CD4-positive, alpha-beta memory T cell (primary cell): ENCODE measurements around the gene FKBP11. TPM values are rescaled to one million over a fixed set of nuclear protein-coding genes. Genes with fewer than 3 reads are reported as not detected.
"Not testable (repeated sequence)": the region's sequence is repeated elsewhere in the genome, so short reads cannot be mapped to it uniquely, and the experiment has no call there.

Experiments
- CTCF ChIA-PET: fragments of 350-600 bp; sonication (Branson Sonifier 250); formaldehyde crosslinking; loops from one replicate; lab custom pipeline; 2021; ENCODE audit warnings: inconsistent platforms; ENCODE audit not compliant: partially characterized antibody; lab: Charles Lee
- POLR2A ChIA-PET: fragments of 350-600 bp; sonication (Branson Sonifier 250); formaldehyde crosslinking; loops from one replicate; lab custom pipeline; 2021; ENCODE audit not compliant: partially characterized antibody; lab: Charles Lee
- DNase-seq, 5 donors: peaks; one replicate each; pipeline versions ENCODE4 v3.0.0 to v3.0.0-alpha.2; 2020 to 2022; ENCODE audit warnings: mixed read lengths in 1 of 5
- H3K27ac ChIP-seq: one replicate; pipeline ENCODE4 v1.7.0; 2013; ENCODE audit warnings: low read depth, low read length
- H3K27me3 ChIP-seq: 2 replicates; pipeline ENCODE4 v1.7.0; 2013; ENCODE audit warnings: mild to moderate bottlenecking, low read length, moderate library complexity; ENCODE audit not compliant: insufficient read depth
- H3K36me3 ChIP-seq: 2 replicates; pipeline ENCODE4 v1.7.0; 2013; ENCODE audit warnings: mild to moderate bottlenecking, low read length, moderate library complexity; ENCODE audit not compliant: insufficient read depth
- H3K4me1 ChIP-seq: 2 replicates; pipeline ENCODE4 v1.7.0; 2013; ENCODE audit warnings: mild to moderate bottlenecking, low read length, moderate library complexity; ENCODE audit not compliant: insufficient read depth
- H3K4me3 ChIP-seq, 2 donors: one replicate each; pipeline ENCODE4 v1.7.0; 2013; ENCODE audit warnings: low read length in 2 of 2, mild to moderate bottlenecking in 1 of 2
- H3K9me3 ChIP-seq, 2 donors: one replicate each; pipeline ENCODE4 v1.7.0; 2013; ENCODE audit warnings: low read length in 2 of 2, control low read depth in 1 of 2; ENCODE audit not compliant: control insufficient read depth in 1 of 2
- H3K27ac Mint-ChIP-seq, 7 donors: one replicate each; pipeline ENCODE4 v1.8.0; 2020 to 2021; ENCODE audit warnings: mixed read lengths in 7 of 7, mild to moderate bottlenecking in 6 of 7, inconsistent platforms in 3 of 7, moderate library complexity in 3 of 7
- H3K27me3 Mint-ChIP-seq, 2 donors: one replicate each; pipeline ENCODE4 v1.8.0; 2020 to 2021; ENCODE audit warnings: mixed read lengths in 2 of 2
- H3K36me3 Mint-ChIP-seq, 2 donors: one replicate each; pipeline ENCODE4 v1.8.0; 2020 to 2021; ENCODE audit warnings: mixed read lengths in 2 of 2, inconsistent platforms in 1 of 2, mild to moderate bottlenecking in 1 of 2
- H3K4me1 Mint-ChIP-seq, 4 donors: one replicate each; pipeline ENCODE4 v1.8.0; 2020 to 2021; ENCODE audit warnings: mixed read lengths in 4 of 4, mild to moderate bottlenecking in 1 of 4
- H3K4me3 Mint-ChIP-seq, 8 donors: one replicate each; pipeline ENCODE4 v1.8.0; 2020 to 2021; ENCODE audit warnings: mixed read lengths in 8 of 8, mild to moderate bottlenecking in 7 of 8, moderate library complexity in 6 of 8, inconsistent platforms in 3 of 8
- H3K9me3 Mint-ChIP-seq, 8 donors: one replicate each; pipeline ENCODE4 v1.8.0; 2020 to 2021; ENCODE audit warnings: mixed read lengths in 8 of 8, mild to moderate bottlenecking in 5 of 8, inconsistent platforms in 3 of 8, moderate library complexity in 1 of 8
- intact Hi-C: fragments of 100-400 bp; cut with micrococcal nuclease; formaldehyde crosslinking; loops from one replicate; pipeline ENCODE4 v1.15.1; 2023
- polyA plus RNA-seq, 2 donors: library from polyadenylated mRNA; unstranded; fragments of 300-500 nt; fragmentation: Illumina TruSeq; gene quantifications; one replicate each; pipeline ENCODE4 v1.2.3, GENCODE V29; 2021
- total RNA-seq, 2 experiments: library from RNA; stranded (reverse); gene quantifications; one replicate each; pipeline ENCODE4 v1.2.3, GENCODE V29; 2021

Gene FKBP11
- total and polyA plus RNA-seq, 4 experiments from 2014 or later, result 77.7 to 238 (median 146) TPM

- peaks cover 30 to 64% (median 45%) of the 10 kb centered on the region in 4 donors for H3K4me1 Mint-ChIP-seq
- intact Hi-C loops, result no loop called here
- POLR2A ChIA-PET, result interaction anchor here (0.9 to 3.5 kb wide), 4 partner anchors 10 to 75 kb away, joined by 4 to 31 read pairs (median 6); partner anchors contain the start of genes ARF3 and DDX23
- Histone ChIP-seq H3K4me1 (peaks cover 18% of the 10 kb centered on the region), H3K36me3 (peaks cover 4% of the 10 kb centered on the region), H3K4me3 (no peak overlapping the region), H3K27ac (peak overlapping the region; percentile 40), H3K9me3 (no peaks in the 10 kb centered on the region), H3K27me3 (no peaks in the 10 kb centered on the region)
- peak overlapping the region; percentile 90 to 99 (median 96) for H3K27ac Mint-ChIP-seq
- DNase-seq, result no peak
- CTCF ChIA-PET, result interaction anchor here (0.8 to 9.9 kb wide), 7 partner anchors 8 to 74 kb away, joined by 3 to 190 read pairs (median 46); partner anchors contain the start of genes DDX23 and WNT1
- H3K27me3 Mint-ChIP-seq, result no peaks in the 10 kb centered on the region
- H3K36me3 Mint-ChIP-seq, result peaks cover 19 to 45% of the 10 kb centered on the region in 2 donors
- H3K9me3 Mint-ChIP-seq, result peaks cover 0 to 2% (median 0%) of the 10 kb centered on the region in 8 donors
- H3K4me3 Mint-ChIP-seq, result peak overlapping the region in 7 of 8 donors; percentile 32 to 83 (median 55)
Observed at GRCh38 chr12:48927261-48927660, 2.0 kb upstream of the FKBP11 start.

- Histone ChIP-seq H3K9me3 (no peaks in the 10 kb centered on the region), H3K4me3 (peak overlapping the region; percentile 20 to 97), H3K27me3 (no peaks in the 10 kb centered on the region), H3K27ac (peak overlapping the region; percentile 95), H3K36me3 (peaks cover 9% of the 10 kb centered on the region), H3K4me1 (peaks cover 34% of the 10 kb centered on the region)
- peak overlapping the region; percentile 96 to 100 (median 99) for H3K27ac Mint-ChIP-seq
- peak overlapping the region; percentile 95 to 98 (median 97) for H3K4me3 Mint-ChIP-seq
- H3K9me3 Mint-ChIP-seq, result peaks cover 0 to 2% (median 0%) of the 10 kb centered on the region in 8 donors
- ChIA-PET POLR2A (interaction anchor here (0.6 to 3.9 kb wide), 19 partner anchors 10 to 206 kb away, joined by 3 to 70 read pairs (median 8); partner anchors contain the start of genes ARF3, DDX23, RND1 and TUBA1B), CTCF (interaction anchor here (0.6 to 9.6 kb wide), 22 partner anchors 10 to 79 kb away, joined by 3 to 190 read pairs (median 4); partner anchors contain the start of genes DDX23, RND1 and WNT1)
- intact Hi-C loops, result loop anchor here (1.0 to 2.0 kb wide), 7 partner anchors 12 to 94 kb away; partner anchors contain the start of genes ARF3, PRKAG1 and WNT1
- DNase-seq, result peak; percentile 79 to 85 (median 81)
- H3K4me1 Mint-ChIP-seq, result peaks cover 36 to 66% (median 52%) of the 10 kb centered on the region in 4 donors
- no peaks in the 10 kb centered on the region for H3K27me3 Mint-ChIP-seq
- peaks cover 24 to 50% of the 10 kb centered on the region in 2 donors for H3K36me3 Mint-ChIP-seq
Observed at GRCh38 chr12:48924617-48925303, 532 bp downstream of the FKBP11 start.

GRCh38 chr12:48923117-48923516, 2.2 kb downstream of the FKBP11 start:
- Histone ChIP-seq H3K4me3 (no peak overlapping the region), H3K4me1 (peaks cover 50% of the 10 kb centered on the region), H3K9me3 (no peaks in the 10 kb centered on the region), H3K27me3 (no peaks in the 10 kb centered on the region), H3K36me3 (peaks cover 9% of the 10 kb centered on the region), H3K27ac (peak overlapping the region; percentile 95)
- ChIA-PET CTCF (interaction anchor here (1.0 to 9.6 kb wide), 12 partner anchors 9 to 120 kb away, joined by 3 to 190 read pairs (median 5); partner anchors contain the start of genes ARF3, DDX23 and WNT1), POLR2A (interaction anchor here (0.6 to 3.9 kb wide), 9 partner anchors 9 to 70 kb away, joined by 3 to 70 read pairs (median 4); partner anchors contain the start of genes DDX23 and WNT1)
- Mint-ChIP-seq H3K36me3 (peaks cover 25 to 51% of the 10 kb centered on the region in 2 donors), H3K4me3 (peak overlapping the region in 6 of 8 donors; percentile 2 to 98 (median 96)), H3K27me3 (no peaks in the 10 kb centered on the region), H3K27ac (peak overlapping the region; percentile 59 to 100 (median 96)), H3K9me3 (peaks cover 0 to 2% (median 0%) of the 10 kb centered on the region in 8 donors), H3K4me1 (peaks cover 37 to 72% (median 54%) of the 10 kb centered on the region in 4 donors)
- DNase-seq, result no peak
- intact Hi-C loops, result no loop called here

GRCh38 chr12:48917857-48918537, 7.3 kb downstream of the FKBP11 start:
- peaks cover 27 to 54% (median 39%) of the 10 kb centered on the region in 4 donors for H3K4me1 Mint-ChIP-seq
- H3K27me3 ChIP-seq, result no peaks in the 10 kb centered on the region
- peak overlapping the region; percentile 91 to 99 (median 94) for H3K4me3 Mint-ChIP-seq
- H3K27me3 Mint-ChIP-seq, result no peaks in the 10 kb centered on the region
- peak overlapping the region; percentile 65 for H3K27ac ChIP-seq
- CTCF ChIA-PET, result interaction anchor here (0.6 to 2.1 kb wide), 12 partner anchors 9 to 79 kb away, joined by 3 to 20 read pairs (median 6); partner anchors contain the start of gene DDX23
- peak overlapping the region; percentile 44 to 72 for H3K4me3 ChIP-seq
- no peaks in the 10 kb centered on the region for H3K9me3 ChIP-seq
- H3K36me3 ChIP-seq, result peaks cover 9% of the 10 kb centered on the region
- intact Hi-C loops, result loop anchor here (2.0 kb wide), 1 partner anchor 19 kb away; no protein-coding TSS in a partner anchor
- peaks cover 29 to 32% of the 10 kb centered on the region in 2 donors for H3K36me3 Mint-ChIP-seq
- peaks cover 50% of the 10 kb centered on the region for H3K4me1 ChIP-seq
- H3K27ac Mint-ChIP-seq, result peak overlapping the region; percentile 72 to 97 (median 94)
- POLR2A ChIA-PET, result interaction anchor here (0.6 to 2.3 kb wide), 13 partner anchors 8 to 79 kb away, joined by 3 to 20 read pairs (median 4); partner anchors contain the start of genes ARF3, DDX23, RND1 and WNT1
- peak; percentile 55 to 66 (median 61) for DNase-seq
- H3K9me3 Mint-ChIP-seq, result peaks cover 0 to 3% (median 0%) of the 10 kb centered on the region in 8 donors

GRCh38 chr12:48910196-48910595, 15.1 kb downstream of the FKBP11 start:
- no peak for DNase-seq
- H3K4me1 ChIP-seq, result no peaks in the 10 kb centered on the region
- H3K27me3 ChIP-seq, result no peaks in the 10 kb centered on the region
- Mint-ChIP-seq H3K4me3 (no peak overlapping the region), H3K27me3 (peaks cover 0 to 4% of the 10 kb centered on the region in 2 donors), H3K9me3 (peaks cover 0 to 2% (median 0%) of the 10 kb centered on the region in 8 donors), H3K27ac (no peak overlapping the region), H3K36me3 (no peaks in the 10 kb centered on the region), H3K4me1 (no peaks in the 10 kb centered on the region)
- H3K4me3 ChIP-seq, result no peak overlapping the region
- no peaks in the 10 kb centered on the region for H3K9me3 ChIP-seq
- H3K36me3 ChIP-seq, result no peaks in the 10 kb centered on the region
- CTCF ChIA-PET, result interaction anchor here (0.7 to 3.1 kb wide), 10 partner anchors 11 to 78 kb away, joined by 3 to 11 read pairs (median 4); partner anchors contain the start of genes ARF3 and DDX23
- intact Hi-C loops, result no loop called here
- H3K27ac ChIP-seq, result no peak overlapping the region
- POLR2A ChIA-PET, result interaction anchor here (0.6 to 1.2 kb wide), 2 partner anchors 14 to 26 kb away, joined by 4 read pairs; no protein-coding TSS in a partner anchor

- POLR2A ChIA-PET, result interaction anchor here (0.6 to 1.2 kb wide), 2 partner anchors 14 to 27 kb away, joined by 4 read pairs; no protein-coding TSS in a partner anchor
- intact Hi-C loops, H3K27me3 Mint-ChIP-seq, DNase-seq, H3K27me3 ChIP-seq, H3K27ac Mint-ChIP-seq, H3K4me3 ChIP-seq, H3K27ac ChIP-seq, H3K9me3 Mint-ChIP-seq, H3K4me1 ChIP-seq, H3K4me3 Mint-ChIP-seq, H3K9me3 ChIP-seq, H3K4me1 Mint-ChIP-seq, H3K36me3 Mint-ChIP-seq, H3K36me3 ChIP-seq: not testable (repeated sequence)
- CTCF ChIA-PET, result interaction anchor here (0.7 to 3.1 kb wide), 6 partner anchors 11 to 57 kb away, joined by 3 to 11 read pairs (median 4); partner anchors contain the start of gene DDX23
Observed at GRCh38 chr12:48909698-48910097, 15.6 kb downstream of the FKBP11 start.
